CD14-positive monocyte (primary cell): ENCODE results near the gene YIPF6. TPM values are rescaled to one million over a fixed set of nuclear protein-coding genes. Genes with fewer than 3 reads are reported as not detected.

ENCODE experiments used
- DNase-seq, 3 donors: peaks; one replicate each; pipeline ENCODE4 v3.0.0-alpha.2; 2011 to 2022
- H2AFZ ChIP-seq: 2 replicates; pipeline ENCODE4 v1.6.0; 2012; ENCODE audit warnings: mild to moderate bottlenecking, low read depth, low read length, inconsistent platforms; ENCODE audit not compliant: insufficient read depth, poor library complexity, severe bottlenecking
- H3K27ac ChIP-seq, 2 donors: 1 replicate in 1 of 2; 2 replicates in 1 of 2; pipeline ENCODE4 v1.5.1; 2012 to 2013; ENCODE audit warnings: low read length in 2 of 2, control low read depth in 1 of 2, inconsistent platforms in 1 of 2, low read depth in 1 of 2, mild to moderate bottlenecking in 1 of 2
- H3K27me3 ChIP-seq, 2 donors: one replicate each; pipeline versions ENCODE4 v1.6.0 to v1.6.1; 2011 to 2013; ENCODE audit warnings: low read length in 2 of 2; ENCODE audit not compliant: control insufficient read depth in 2 of 2, insufficient read depth in 2 of 2
- H3K36me3 ChIP-seq, 2 donors: replicated peaks in 1 of 2; 1 replicate in 1 of 2; 2 replicates in 1 of 2; pipeline versions ENCODE4 v1.5.1 to v1.6.1; 2012 to 2013; ENCODE audit warnings: low read length in 2 of 2, control low read depth in 1 of 2, inconsistent platforms in 1 of 2, mild to moderate bottlenecking in 1 of 2; ENCODE audit not compliant: insufficient read depth in 2 of 2, control insufficient read depth in 1 of 2
- H3K4me1 ChIP-seq, 2 donors: 1 replicate in 1 of 2; 2 replicates in 1 of 2; pipeline versions ENCODE4 v1.5.1 to v1.6.1; 2012 to 2013; ENCODE audit warnings: low read length in 2 of 2, control low read depth in 1 of 2, inconsistent platforms in 1 of 2, mild to moderate bottlenecking in 1 of 2, moderate library complexity in 1 of 2; ENCODE audit not compliant: insufficient read depth in 2 of 2, control insufficient read depth in 1 of 2
- H3K4me2 ChIP-seq: replicated peaks from 2 replicates; pipeline ENCODE3; 2012; ENCODE audit warnings: low read length, moderate library complexity, mild to moderate bottlenecking; ENCODE audit not compliant: poor library complexity, severe bottlenecking; ENCODE audit errors: extremely low read depth
- H3K4me3 ChIP-seq, 3 experiments: fragments of 200-600 bp in 1 of 3; sonication (generic) in 1 of 3; replicated peaks in 1 of 3; 1 replicate in 2 of 3; 2 replicates in 1 of 3; pipeline ENCODE4 v1.5.1; 2011 to 2013; ENCODE audit warnings: low read length in 3 of 3, mild to moderate bottlenecking in 3 of 3, control low read depth in 2 of 3, low read depth in 2 of 3, inconsistent platforms in 1 of 3, moderate library complexity in 1 of 3
- H3K79me2 ChIP-seq: 2 replicates; pipeline ENCODE4 v1.6.0; 2012; ENCODE audit warnings: mild to moderate bottlenecking, control low read depth, inconsistent platforms, low read length, moderate library complexity; ENCODE audit not compliant: insufficient read depth
- H3K9ac ChIP-seq: 2 replicates; pipeline ENCODE4 v1.6.0; 2017; ENCODE audit warnings: low read length, mild to moderate bottlenecking; ENCODE audit not compliant: insufficient read depth, poor library complexity, severe bottlenecking
- H3K9me3 ChIP-seq, 2 donors: replicated peaks in 1 of 2; 1 replicate in 1 of 2; 2 replicates in 1 of 2; pipeline versions ENCODE4 v1.5.1 to v1.6.1; 2012 to 2013; ENCODE audit warnings: low read length in 2 of 2, control low read depth in 1 of 2; ENCODE audit not compliant: control insufficient read depth in 1 of 2, insufficient read depth in 1 of 2
- H4K20me1 ChIP-seq: 2 replicates; pipeline ENCODE4 v1.6.0; 2012; ENCODE audit warnings: mild to moderate bottlenecking, low read length, control low read depth, moderate library complexity; ENCODE audit not compliant: insufficient read depth
- H3K27ac Mint-ChIP-seq, 7 donors: one replicate each; pipeline ENCODE4 v1.8.0; 2020; ENCODE audit warnings: mild to moderate bottlenecking in 7 of 7, mixed read lengths in 7 of 7, moderate library complexity in 6 of 7, inconsistent platforms in 2 of 7
- H3K27me3 Mint-ChIP-seq, 3 donors: one replicate each; pipeline ENCODE4 v1.8.0; 2021 to 2022; ENCODE audit warnings: low read depth in 3 of 3, mild to moderate bottlenecking in 3 of 3, mixed read lengths in 3 of 3, moderate library complexity in 3 of 3, inconsistent platforms in 1 of 3
- H3K36me3 Mint-ChIP-seq, 2 donors: one replicate each; pipeline ENCODE4 v1.8.0; 2020; ENCODE audit warnings: mixed read lengths in 2 of 2, inconsistent platforms in 1 of 2, mild to moderate bottlenecking in 1 of 2
- H3K4me1 Mint-ChIP-seq: one replicate; pipeline ENCODE4 v1.8.0; 2020; ENCODE audit warnings: mild to moderate bottlenecking, mixed read lengths
- H3K4me3 Mint-ChIP-seq, 2 donors: one replicate each; pipeline ENCODE4 v1.8.0; 2020; ENCODE audit warnings: mild to moderate bottlenecking in 2 of 2, mixed read lengths in 2 of 2, moderate library complexity in 1 of 2
- H3K9me3 Mint-ChIP-seq, 7 donors: one replicate each; pipeline ENCODE4 v1.8.0; 2020 to 2022; ENCODE audit warnings: mixed read lengths in 7 of 7, mild to moderate bottlenecking in 6 of 7, moderate library complexity in 6 of 7, inconsistent platforms in 2 of 7
- CTCF ChIP-seq: fragments of 200-600 bp; IDR thresholded peaks from one replicate; pipeline ENCODE4 v1.8.0; 2022; ENCODE audit warnings: antibody characterized with exemption, mild to moderate bottlenecking
- WGBS: methylation state at CpG from one replicate; pipeline ENCODE4 v1.1.5; 2013; ENCODE audit warnings: missing lambda C conversion rate; ENCODE audit not compliant: insufficient coverage; 5-methylcytosine and 5-hydroxymethylcytosine counted together
- intact Hi-C, 2 donors: fragments of 100-400 bp; cut with micrococcal nuclease; formaldehyde crosslinking; loops; one replicate each; pipeline versions ENCODE4 v1.15.0 to v1.15.1; 2023
- polyA plus RNA-seq, 3 donors: library from polyadenylated mRNA; depleted of rRNA in 1 of 3; unstranded in 2 of 3; stranded (reverse) in 1 of 3; fragments of 300-500 nt in 2 of 3; fragments of >200 nt in 1 of 3; fragmentation: Illumina TruSeq in 2 of 3; gene quantifications; 1 replicate in 2 of 3; 2 replicates in 1 of 3; pipeline ENCODE4 v1.2.3, GENCODE V29; 2012 to 2021

The YIPF6 gene
- polyA plus RNA-seq, 3 donors: 3.8 to 23.6 (median 21.0) TPM

GRCh38 chrX:68462197-68462596 lies 36.7 kb upstream of the YIPF6 start:
- peaks cover 0 to 7% (median 2%) of the 10 kb centered on the region in 3 donors for H3K27me3 Mint-ChIP-seq
- no peak overlapping the region for H3K4me2 ChIP-seq
- H3K4me3 ChIP-seq: no peak overlapping the region
- no peaks in the 10 kb centered on the region for H3K9me3 ChIP-seq
- no peak for DNase-seq
- H3K79me2 ChIP-seq: no peaks in the 10 kb centered on the region
- H3K27ac Mint-ChIP-seq: no peak overlapping the region
- 100% methylated on average over 1 of the region's 8 CpGs for WGBS
- H3K9ac ChIP-seq: no peak overlapping the region
- no peaks in the 10 kb centered on the region for H3K36me3 ChIP-seq
- H4K20me1 ChIP-seq: no peaks in the 10 kb centered on the region
- H3K27me3 ChIP-seq: no peaks in the 10 kb centered on the region
- peaks cover 0 to 2% (median 0%) of the 10 kb centered on the region in 7 donors for H3K9me3 Mint-ChIP-seq
- H3K4me3 Mint-ChIP-seq: no peak overlapping the region
- H3K27ac ChIP-seq: no peak overlapping the region
- peaks cover 2% of the 10 kb centered on the region for H3K4me1 Mint-ChIP-seq
- H2AFZ ChIP-seq: no peak overlapping the region
- H3K4me1 ChIP-seq: no peaks in the 10 kb centered on the region
- no peak for TF ChIP-seq CTCF
- H3K36me3 Mint-ChIP-seq: no peaks in the 10 kb centered on the region
- intact Hi-C loops: no loop called here

GRCh38 chrX:68462653-68463052 lies 36.2 kb upstream of the YIPF6 start:
- no peaks in the 10 kb centered on the region for H3K4me1 ChIP-seq
- no peaks in the 10 kb centered on the region for H4K20me1 ChIP-seq
- no peaks in the 10 kb centered on the region for H3K36me3 Mint-ChIP-seq
- no peak overlapping the region for H2AFZ ChIP-seq
- TF ChIP-seq CTCF: peak; percentile 43
- H3K27me3 ChIP-seq: no peaks in the 10 kb centered on the region
- H3K9ac ChIP-seq: no peak overlapping the region
- no peak overlapping the region for H3K4me3 ChIP-seq
- no peaks in the 10 kb centered on the region for H3K36me3 ChIP-seq
- no peaks in the 10 kb centered on the region for H3K79me2 ChIP-seq
- intact Hi-C loops: no loop called here
- no peak overlapping the region for H3K4me3 Mint-ChIP-seq
- no peak overlapping the region for H3K4me2 ChIP-seq
- no peaks in the 10 kb centered on the region for H3K9me3 ChIP-seq
- no peak overlapping the region for H3K27ac ChIP-seq
- peak in 2 of 3 donors; percentile 1 to 8 for DNase-seq
- no peak overlapping the region for H3K27ac Mint-ChIP-seq
- WGBS: no CpG with 5 or more reads among the region's 8 CpGs
- H3K27me3 Mint-ChIP-seq: peaks cover 0 to 11% (median 2%) of the 10 kb centered on the region in 3 donors
- peaks cover 2% of the 10 kb centered on the region for H3K4me1 Mint-ChIP-seq
- peaks cover 0 to 2% (median 0%) of the 10 kb centered on the region in 7 donors for H3K9me3 Mint-ChIP-seq
